Measurements from ENCODE around the gene TBC1D17.

The TBC1D17 gene

DNA sequence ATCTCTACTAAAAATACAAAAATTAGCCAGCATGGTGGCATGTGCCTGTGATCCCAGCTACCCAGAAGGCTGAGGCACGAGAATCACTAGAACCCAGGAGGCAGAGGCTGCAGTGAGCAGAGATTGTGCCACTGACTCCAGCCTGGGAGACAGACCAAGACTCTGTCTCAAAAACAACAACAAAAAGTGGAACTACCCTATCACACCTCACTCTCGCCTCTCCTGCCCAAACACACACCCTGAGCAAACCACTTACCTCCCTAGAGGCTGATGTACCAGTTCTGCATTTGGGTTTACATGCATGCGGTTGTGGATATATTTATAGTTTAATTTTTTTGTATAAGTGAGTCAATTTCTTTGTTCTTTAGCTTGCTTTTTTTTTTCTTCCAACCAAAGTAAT lies 34.2 kb upstream of the TBC1D17 start:
- Histone ChIP-seq H3K36me3 (replicated peaks; ENCODE audit: insufficient read depth, low read length) (no peaks in the 10 kb centered on the region), H3K9me2 (replicated peaks; ENCODE audit: insufficient read depth, low read length) (no peaks in the 10 kb centered on the region), H3K79me2 (ENCODE audit: low read length) (no peaks in the 10 kb centered on the region), H3K4me1 (ENCODE audit: low read length) (no peaks in the 10 kb centered on the region), H3K27me3 (replicated peaks; ENCODE audit: insufficient read depth, low read length) (no peaks in the 10 kb centered on the region), H3K27ac (ENCODE audit: low read length) (no peak overlapping the region), H3K9ac (ENCODE audit: low read length) (no peak overlapping the region), H3K4me3 (ENCODE audit: low read length) (no peak overlapping the region), H4K20me1 (ENCODE audit: insufficient read depth, low read length) (no peaks in the 10 kb centered on the region), H3K9me3 (replicated peaks; ENCODE audit: insufficient read depth, low read length) (no peaks in the 10 kb centered on the region), H2AFZ (ENCODE audit: low read length) (no peak overlapping the region), H3K4me2 (ENCODE audit: low read depth, low read length) (no peak overlapping the region), H3F3A (ENCODE audit: insufficient read depth, low read length) (no peaks in the 10 kb centered on the region; the same call in 1 of the 2 replicates)
- TF ChIP-seq EZH2 (optimal IDR thresholded peaks at IDR 0.05; ENCODE audit: low read depth, low read length), result no peak
- TF ChIP-seq EZH2phosphoT487 (IDR thresholded peaks at IDR 0.05; ENCODE audit: low read length), result no peak
- TF ChIP-seq, protein P1, sequence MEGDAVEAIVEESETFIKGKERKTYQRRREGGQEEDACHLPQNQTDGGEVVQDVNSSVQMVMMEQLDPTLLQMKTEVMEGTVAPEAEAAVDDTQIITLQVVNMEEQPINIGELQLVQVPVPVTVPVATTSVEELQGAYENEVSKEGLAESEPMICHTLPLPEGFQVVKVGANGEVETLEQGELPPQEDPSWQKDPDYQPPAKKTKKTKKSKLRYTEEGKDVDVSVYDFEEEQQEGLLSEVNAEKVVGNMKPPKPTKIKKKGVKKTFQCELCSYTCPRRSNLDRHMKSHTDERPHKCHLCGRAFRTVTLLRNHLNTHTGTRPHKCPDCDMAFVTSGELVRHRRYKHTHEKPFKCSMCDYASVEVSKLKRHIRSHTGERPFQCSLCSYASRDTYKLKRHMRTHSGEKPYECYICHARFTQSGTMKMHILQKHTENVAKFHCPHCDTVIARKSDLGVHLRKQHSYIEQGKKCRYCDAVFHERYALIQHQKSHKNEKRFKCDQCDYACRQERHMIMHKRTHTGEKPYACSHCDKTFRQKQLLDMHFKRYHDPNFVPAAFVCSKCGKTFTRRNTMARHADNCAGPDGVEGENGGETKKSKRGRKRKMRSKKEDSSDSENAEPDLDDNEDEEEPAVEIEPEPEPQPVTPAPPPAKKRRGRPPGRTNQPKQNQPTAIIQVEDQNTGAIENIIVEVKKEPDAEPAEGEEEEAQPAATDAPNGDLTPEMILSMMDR (IDR thresholded peaks at IDR 0.05; ENCODE audit: low read length), result no peak
- DNase-seq, result no peak

DNA sequence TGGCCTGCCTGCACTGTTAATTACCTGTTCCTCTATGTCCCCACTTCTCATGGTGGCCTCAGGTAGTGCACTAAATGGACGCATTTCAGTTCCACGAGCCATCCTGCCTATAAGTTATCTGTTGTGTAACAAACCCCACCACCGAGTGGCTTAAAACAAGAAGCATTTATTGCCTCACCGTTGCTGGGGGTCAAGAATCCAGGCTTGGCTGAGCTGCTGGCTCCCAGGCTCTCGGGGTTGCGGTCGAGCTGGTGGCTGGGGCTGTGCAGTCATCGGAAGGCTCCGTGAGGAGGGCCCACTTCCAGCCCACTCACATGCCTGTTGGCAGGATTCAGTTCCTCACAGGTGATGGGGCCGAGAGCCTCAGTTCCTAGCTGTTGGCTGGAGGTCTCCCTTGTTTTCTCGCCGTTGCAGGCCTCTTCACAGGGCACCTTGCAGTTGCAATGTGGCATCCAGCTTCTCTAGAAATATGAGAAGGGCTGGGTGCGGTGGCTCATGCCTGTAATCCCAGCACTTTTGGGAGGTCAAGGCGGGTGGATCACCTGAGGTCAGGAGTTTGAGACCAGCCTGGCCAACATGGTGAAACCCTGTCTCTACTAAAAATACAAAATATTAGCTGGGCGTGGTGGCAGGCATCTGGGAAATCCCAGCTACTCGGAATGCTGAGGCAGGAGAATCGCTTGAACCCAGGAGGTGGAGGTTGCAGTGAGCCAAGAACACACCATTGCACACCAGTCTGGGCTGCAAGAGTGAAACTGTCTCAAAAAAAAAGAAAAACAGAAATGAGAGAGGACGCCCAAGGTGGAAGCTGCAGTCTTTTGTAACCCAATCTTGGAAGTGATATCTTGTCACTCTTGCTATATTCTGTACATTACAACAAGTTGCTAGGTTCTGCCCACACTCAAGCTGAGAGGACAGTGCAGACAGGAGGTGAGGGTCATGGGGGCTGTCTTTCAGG lies 33.1 kb upstream of the TBC1D17 start:
- Histone ChIP-seq H3K4me1 (ENCODE audit: low read length) (no peaks in the 10 kb centered on the region), H3K9me2 (replicated peaks; ENCODE audit: insufficient read depth, low read length) (no peaks in the 10 kb centered on the region), H4K20me1 (ENCODE audit: insufficient read depth, low read length) (no peaks in the 10 kb centered on the region), H3K9me3 (replicated peaks; ENCODE audit: insufficient read depth, low read length) (no peaks in the 10 kb centered on the region), H3K27me3 (replicated peaks; ENCODE audit: insufficient read depth, low read length) (no peaks in the 10 kb centered on the region), H3K79me2 (ENCODE audit: low read length) (no peaks in the 10 kb centered on the region), H3K4me3 (ENCODE audit: low read length) (no peak overlapping the region), H3F3A (ENCODE audit: insufficient read depth, low read length) (no peaks in the 10 kb centered on the region; the same call in 1 of the 2 replicates), H3K4me2 (ENCODE audit: low read depth, low read length) (no peak overlapping the region), H3K36me3 (replicated peaks; ENCODE audit: insufficient read depth, low read length) (no peaks in the 10 kb centered on the region), H2AFZ (ENCODE audit: low read length) (no peak overlapping the region), H3K9ac (ENCODE audit: low read length) (no peak overlapping the region), H3K27ac (ENCODE audit: low read length) (no peak overlapping the region)
- TF ChIP-seq EZH2phosphoT487 (IDR thresholded peaks at IDR 0.05; ENCODE audit: low read length), result no peak
- TF ChIP-seq, protein P1 (IDR thresholded peaks at IDR 0.05; ENCODE audit: low read length), result no peak
- no peak for TF ChIP-seq EZH2 (optimal IDR thresholded peaks at IDR 0.05; ENCODE audit: low read depth, low read length)
- DNase-seq, result no peak

DNA sequence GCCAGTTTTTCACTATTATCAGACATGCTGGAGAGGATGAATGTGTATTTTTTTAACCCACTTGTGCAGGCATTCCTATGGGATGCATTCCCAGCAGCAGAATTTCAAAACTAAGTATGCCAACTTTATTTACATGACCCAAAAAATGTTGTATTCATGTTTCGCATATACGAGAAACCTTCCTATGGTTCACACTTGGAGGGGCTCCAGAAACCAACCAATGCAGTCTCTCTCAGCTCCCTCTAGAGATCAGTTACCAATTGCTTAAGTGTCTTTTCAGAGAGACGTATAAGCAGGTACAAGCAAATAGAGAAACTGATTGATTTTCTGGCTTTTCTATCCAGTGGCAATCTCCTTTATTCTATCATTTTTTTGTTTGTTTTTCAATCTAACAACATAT lies 32.1 kb upstream of the TBC1D17 start:
- H2AFZ ChIP-seq (ENCODE audit: low read length), result no peak overlapping the region
- no peaks in the 10 kb centered on the region for H4K20me1 ChIP-seq (ENCODE audit: insufficient read depth, low read length)
- no peak for DNase-seq
- TF ChIP-seq, protein P1 (IDR thresholded peaks at IDR 0.05; ENCODE audit: low read length), result no peak
- no peak for TF ChIP-seq EZH2phosphoT487 (IDR thresholded peaks at IDR 0.05; ENCODE audit: low read length)
- no peak for TF ChIP-seq EZH2 (optimal IDR thresholded peaks at IDR 0.05; ENCODE audit: low read depth, low read length)
- H3K9me2 ChIP-seq (replicated peaks; ENCODE audit: insufficient read depth, low read length), result no peaks in the 10 kb centered on the region
- no peaks in the 10 kb centered on the region for H3K9me3 ChIP-seq (replicated peaks; ENCODE audit: insufficient read depth, low read length)
- no peaks in the 10 kb centered on the region; the same call in 1 of the 2 replicates for H3F3A ChIP-seq (ENCODE audit: insufficient read depth, low read length)
- H3K27ac ChIP-seq (ENCODE audit: low read length), result no peak overlapping the region
- H3K4me2 ChIP-seq (ENCODE audit: low read depth, low read length), result no peak overlapping the region
- no peak overlapping the region for H3K9ac ChIP-seq (ENCODE audit: low read length)
- H3K27me3 ChIP-seq (replicated peaks; ENCODE audit: insufficient read depth, low read length), result no peaks in the 10 kb centered on the region
- H3K36me3 ChIP-seq (replicated peaks; ENCODE audit: insufficient read depth, low read length), result no peaks in the 10 kb centered on the region
- 0 out of 2 replicates have a peak, but pooled peaks cover 3% of the 10 kb centered on the region for H3K79me2 ChIP-seq (ENCODE audit: low read length)
- no peak overlapping the region for H3K4me3 ChIP-seq (ENCODE audit: low read length)
- peaks cover 3% of the 10 kb centered on the region; the same call in 1 of the 2 replicates for H3K4me1 ChIP-seq (ENCODE audit: low read length)

Measured in MM.1S (cell line).